Activated naive CD8-positive, alpha-beta T cell treated with anti-CD3 and anti-CD28 coated beads, Interleukin-2, amount 10 ng/mL, durations not matched to agents 7 days and 5 days (primary cell): ENCODE measurements around the gene BCAR1. TPM values are rescaled to one million over a fixed set of nuclear protein-coding genes. Genes with fewer than 3 reads are reported as not detected.

Source experiments
- ATAC-seq: fragments of 150-1000 bp; cut with Tn5 transposase; one replicate; pipeline ENCODE4 v1.10.0; 2021; ENCODE audit warnings: low read depth, moderate library complexity
- POLR2A ChIA-PET: fragments of 350-600 bp; sonication (Branson Sonifier 250); formaldehyde crosslinking; loops from one replicate; lab custom pipeline; 2021; ENCODE audit warnings: antibody characterized with exemption; lab: Charles Lee
- DNase-seq: peaks from one replicate; pipeline ENCODE4 v3.0.0; 2021
- H3K27ac Mint-ChIP-seq: one replicate; pipeline ENCODE4 v1.8.0; 2022; ENCODE audit warnings: mild to moderate bottlenecking, mixed read lengths
- H3K27me3 Mint-ChIP-seq: one replicate; pipeline ENCODE4 v1.8.0; 2022; ENCODE audit warnings: mild to moderate bottlenecking, moderate library complexity, mixed read lengths
- H3K36me3 Mint-ChIP-seq: one replicate; pipeline ENCODE4 v1.8.0; 2021; ENCODE audit warnings: mild to moderate bottlenecking, mixed read lengths
- H3K4me1 Mint-ChIP-seq: one replicate; pipeline ENCODE4 v1.8.0; 2021; ENCODE audit warnings: mixed read lengths
- H3K4me3 Mint-ChIP-seq: one replicate; pipeline ENCODE4 v1.8.0; 2022; ENCODE audit warnings: mild to moderate bottlenecking, moderate library complexity, mixed read lengths
- H3K9me3 Mint-ChIP-seq: one replicate; pipeline ENCODE4 v1.8.0; 2021; ENCODE audit warnings: mixed read lengths
- total RNA-seq, 2 experiments: library from RNA; stranded (reverse); gene quantifications; one replicate each; pipeline ENCODE4 v1.2.3, GENCODE V29; 2021

Gene BCAR1
- total RNA-seq, 2 experiments from 2014 or later: not detected

DNA sequence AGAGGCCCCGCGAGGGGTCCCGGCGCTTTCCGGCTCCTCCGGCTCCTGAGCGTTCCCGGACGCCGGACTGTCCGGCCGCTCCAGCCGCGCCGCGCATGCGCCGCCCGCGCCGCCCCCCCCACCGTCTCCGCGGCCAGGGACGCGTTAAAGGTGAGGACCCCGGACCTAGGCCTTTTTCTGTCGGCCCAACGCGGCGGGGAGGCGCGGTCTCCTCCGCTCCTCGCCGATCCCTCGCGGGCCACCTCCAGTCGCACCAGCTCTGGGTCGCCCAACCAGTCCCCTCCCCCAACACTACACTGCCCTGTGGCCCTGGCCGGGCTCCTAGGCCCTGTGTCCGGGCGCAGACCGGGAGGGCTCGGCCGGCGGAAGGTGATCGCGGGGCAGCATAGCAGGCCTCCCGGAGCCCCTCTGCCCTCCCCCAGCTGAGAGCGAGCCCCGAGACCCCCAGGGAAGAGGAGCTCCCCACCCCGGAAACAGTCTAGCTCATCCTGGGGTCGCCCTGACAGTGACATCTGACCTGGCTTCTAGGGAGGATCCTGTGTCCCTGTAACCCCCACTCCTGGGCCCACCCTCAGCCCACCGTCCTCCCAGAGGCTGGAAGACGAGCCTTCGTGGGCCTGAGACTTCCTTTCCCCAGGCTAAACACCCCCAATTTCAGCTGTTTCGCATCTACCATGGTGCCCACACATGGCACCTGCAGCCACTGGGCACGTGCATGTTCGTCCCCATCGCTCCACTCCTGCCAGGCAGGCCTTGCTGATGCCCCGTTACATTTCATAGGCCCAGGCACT lies 14.7 kb upstream of the BCAR1 start:
- Mint-ChIP-seq H3K27ac (no peak overlapping the region), H3K4me1 (no peaks in the 10 kb centered on the region), H3K4me3 (peak overlapping the region; percentile 50), H3K27me3 (peaks cover 49% of the 10 kb centered on the region), H3K9me3 (no peaks in the 10 kb centered on the region), H3K36me3 (no peaks in the 10 kb centered on the region)
- no peak for ATAC-seq
- no peak for DNase-seq
- POLR2A ChIA-PET: no interaction called here

- Mint-ChIP-seq H3K36me3 (no peaks in the 10 kb centered on the region), H3K9me3 (no peaks in the 10 kb centered on the region), H3K4me1 (no peaks in the 10 kb centered on the region), H3K4me3 (no peak overlapping the region), H3K27me3 (peaks cover 55% of the 10 kb centered on the region), H3K27ac (no peak overlapping the region)
- no peak for DNase-seq
- POLR2A ChIA-PET: no interaction called here
- ATAC-seq: no peak
Measured at GRCh38 chr16:75264999-75265910, 13.8 kb upstream of the BCAR1 start.

DNA sequence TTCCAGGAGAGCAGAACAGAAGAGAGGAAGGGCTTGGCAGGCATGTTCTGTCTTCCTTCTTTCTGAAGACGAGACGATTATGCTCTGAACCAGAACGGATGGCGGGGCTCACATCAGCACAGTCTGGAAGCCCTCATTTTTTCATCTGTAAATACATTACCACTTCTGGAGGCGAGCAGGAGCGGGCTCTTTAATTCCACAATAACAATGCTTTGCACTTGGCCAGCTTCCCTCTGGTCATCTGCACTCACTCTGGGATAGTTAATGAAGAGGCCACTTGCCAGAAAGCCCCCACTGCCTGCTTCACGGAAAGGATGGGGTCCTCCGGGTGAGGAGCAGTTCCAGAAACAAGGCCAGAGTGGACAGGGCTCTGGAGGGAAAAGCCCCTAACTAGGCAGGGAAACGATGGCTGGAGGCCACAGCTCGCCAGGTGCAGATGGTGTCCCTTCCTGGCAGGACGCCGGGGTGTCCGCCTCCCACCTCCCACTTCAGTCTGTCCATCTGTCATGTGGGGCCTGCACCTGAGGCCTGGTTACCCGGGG lies 13.1 kb upstream of the BCAR1 start:
- POLR2A ChIA-PET: no interaction called here
- peaks cover 55% of the 10 kb centered on the region for H3K27me3 Mint-ChIP-seq
- no peak for DNase-seq
- H3K36me3 Mint-ChIP-seq: no peaks in the 10 kb centered on the region
- no peaks in the 10 kb centered on the region for H3K4me1 Mint-ChIP-seq
- H3K27ac Mint-ChIP-seq: no peak overlapping the region
- no peak for ATAC-seq
- H3K9me3 Mint-ChIP-seq: no peaks in the 10 kb centered on the region
- no peak overlapping the region for H3K4me3 Mint-ChIP-seq

DNA sequence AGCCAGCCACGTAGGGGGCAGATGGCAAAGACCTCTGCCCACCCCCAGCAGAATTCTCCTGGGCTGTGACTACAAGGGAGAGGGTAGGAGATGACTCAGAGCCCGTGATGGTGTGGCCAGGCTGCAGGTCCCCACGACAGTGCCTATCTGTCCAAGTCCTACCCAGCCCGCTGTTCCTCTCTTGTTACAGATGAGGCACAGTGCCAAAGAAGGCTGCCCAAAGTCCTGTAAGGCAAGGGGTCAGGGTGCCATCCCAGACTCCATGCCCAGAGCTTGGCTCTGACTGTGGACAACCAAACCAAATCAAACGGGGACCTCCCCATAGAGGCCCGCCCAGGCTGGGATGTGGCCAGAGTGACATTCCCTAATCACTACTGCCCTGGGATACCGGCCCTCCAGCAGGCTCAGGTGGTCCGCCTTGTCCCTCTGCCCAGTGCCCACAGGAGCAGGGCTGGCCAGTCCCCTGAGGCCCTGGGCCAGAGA lies 12.6 kb upstream of the BCAR1 start:
- Mint-ChIP-seq H3K27me3 (peaks cover 57% of the 10 kb centered on the region), H3K9me3 (no peaks in the 10 kb centered on the region), H3K4me3 (no peak overlapping the region), H3K36me3 (no peaks in the 10 kb centered on the region), H3K4me1 (no peaks in the 10 kb centered on the region), H3K27ac (no peak overlapping the region)
- POLR2A ChIA-PET: no interaction called here
- DNase-seq: no peak
- ATAC-seq: no peak

DNA sequence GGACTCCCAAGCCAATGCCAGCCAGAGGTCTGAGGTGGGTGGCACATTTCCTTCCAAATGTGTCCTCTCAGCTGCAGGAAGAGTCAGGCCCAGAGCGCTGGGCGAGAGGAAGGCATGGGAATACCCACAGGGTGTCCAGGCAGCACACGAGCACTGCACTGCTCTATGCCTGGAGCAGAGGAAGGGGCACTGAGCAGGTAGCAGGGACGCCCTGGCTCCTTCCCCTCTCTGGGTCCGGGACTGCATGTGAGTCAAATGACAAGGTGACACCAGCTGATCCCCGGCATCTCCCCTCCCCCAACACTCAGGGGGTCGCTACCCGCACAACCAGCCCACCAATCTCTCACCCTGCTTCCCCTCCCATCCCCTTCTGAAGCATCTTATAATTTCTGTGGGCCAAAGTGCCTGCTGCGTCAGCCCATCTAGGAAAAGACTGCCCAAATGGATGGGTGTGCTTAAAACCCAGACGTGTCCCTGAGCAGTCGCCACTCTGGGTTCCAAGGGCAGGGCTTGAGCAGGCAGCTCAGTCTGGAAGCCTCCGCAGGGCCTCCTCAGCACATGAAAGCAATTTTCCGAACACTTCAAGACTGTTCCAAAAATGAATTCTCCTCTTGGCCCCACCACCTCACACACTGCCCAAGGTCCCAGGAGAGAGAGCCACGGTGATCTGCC lies 12.0 kb upstream of the BCAR1 start:
- Mint-ChIP-seq H3K36me3 (no peaks in the 10 kb centered on the region), H3K9me3 (no peaks in the 10 kb centered on the region), H3K4me3 (no peak overlapping the region), H3K27ac (no peak overlapping the region), H3K4me1 (no peaks in the 10 kb centered on the region), H3K27me3 (peaks cover 60% of the 10 kb centered on the region)
- no peak for ATAC-seq
- DNase-seq: no peak
- POLR2A ChIA-PET: no interaction called here

DNA sequence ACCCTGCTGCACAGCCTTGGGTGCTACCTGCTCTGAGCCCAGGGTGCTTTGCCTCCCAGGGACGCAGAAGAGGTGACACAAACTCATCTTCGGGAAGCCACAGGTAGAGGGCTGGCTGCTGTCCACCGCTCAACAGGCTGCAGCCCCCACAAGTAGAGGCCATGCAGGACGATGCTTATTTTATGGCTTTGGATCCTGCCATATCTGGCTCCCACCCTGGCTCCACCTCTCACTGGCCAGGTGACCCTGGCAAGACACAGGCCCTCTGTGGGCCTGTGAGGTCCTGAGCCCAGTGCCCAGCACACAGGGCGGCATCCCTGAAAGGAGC lies 11.3 kb upstream of the BCAR1 start:
- Mint-ChIP-seq H3K9me3 (no peaks in the 10 kb centered on the region), H3K4me1 (no peaks in the 10 kb centered on the region), H3K27me3 (peaks cover 66% of the 10 kb centered on the region), H3K4me3 (no peak overlapping the region), H3K27ac (no peak overlapping the region), H3K36me3 (no peaks in the 10 kb centered on the region)
- DNase-seq: no peak
- POLR2A ChIA-PET: no interaction called here
- no peak for ATAC-seq

DNA sequence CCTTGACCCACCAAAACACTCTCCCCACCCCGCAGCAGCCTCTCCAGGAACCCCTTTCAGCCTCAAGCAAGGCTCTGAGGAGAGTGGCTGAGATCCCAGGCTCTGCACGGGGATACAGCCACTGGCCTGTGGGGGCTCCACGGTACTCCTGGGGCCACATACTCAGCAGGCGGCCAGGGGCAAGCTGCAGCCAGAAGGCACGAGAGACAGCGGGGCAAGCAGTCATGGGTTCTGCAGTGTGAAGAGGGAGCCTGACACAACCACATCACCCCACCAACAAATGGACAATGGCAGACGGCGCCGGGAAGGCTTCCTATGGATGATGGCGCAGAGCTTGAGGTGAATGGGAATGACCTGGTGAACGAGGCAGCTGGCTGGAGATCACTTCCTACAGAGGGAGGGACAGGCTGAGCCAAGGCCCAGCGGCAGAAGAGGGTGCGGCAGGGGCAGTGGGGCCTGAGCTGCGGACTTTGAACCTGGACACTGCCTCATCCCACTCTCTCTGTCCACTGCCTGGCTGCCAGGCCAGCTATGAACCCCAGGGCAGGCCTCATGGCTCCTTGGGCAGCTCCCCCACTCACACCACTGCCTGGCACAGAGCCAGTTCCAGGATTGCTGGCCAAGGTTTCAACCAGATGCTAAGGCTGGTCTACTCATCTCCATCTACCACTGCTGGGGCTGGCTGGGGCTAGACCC lies 10.8 kb upstream of the BCAR1 start:
- Mint-ChIP-seq H3K4me3 (no peak overlapping the region), H3K9me3 (no peaks in the 10 kb centered on the region), H3K27ac (no peak overlapping the region), H3K36me3 (no peaks in the 10 kb centered on the region), H3K4me1 (no peaks in the 10 kb centered on the region), H3K27me3 (peaks cover 65% of the 10 kb centered on the region)
- no peak for ATAC-seq
- POLR2A ChIA-PET: no interaction called here
- DNase-seq: no peak

GRCh38 chr16:75261590-75262078 lies 10.2 kb upstream of the BCAR1 start:
- H3K4me3 Mint-ChIP-seq: no peak overlapping the region
- POLR2A ChIA-PET: no interaction called here
- H3K27me3 Mint-ChIP-seq: peaks cover 60% of the 10 kb centered on the region
- ATAC-seq: no peak
- no peak for DNase-seq
- no peaks in the 10 kb centered on the region for H3K9me3 Mint-ChIP-seq
- H3K27ac Mint-ChIP-seq: no peak overlapping the region
- H3K4me1 Mint-ChIP-seq: no peaks in the 10 kb centered on the region
- H3K36me3 Mint-ChIP-seq: no peaks in the 10 kb centered on the region

DNA sequence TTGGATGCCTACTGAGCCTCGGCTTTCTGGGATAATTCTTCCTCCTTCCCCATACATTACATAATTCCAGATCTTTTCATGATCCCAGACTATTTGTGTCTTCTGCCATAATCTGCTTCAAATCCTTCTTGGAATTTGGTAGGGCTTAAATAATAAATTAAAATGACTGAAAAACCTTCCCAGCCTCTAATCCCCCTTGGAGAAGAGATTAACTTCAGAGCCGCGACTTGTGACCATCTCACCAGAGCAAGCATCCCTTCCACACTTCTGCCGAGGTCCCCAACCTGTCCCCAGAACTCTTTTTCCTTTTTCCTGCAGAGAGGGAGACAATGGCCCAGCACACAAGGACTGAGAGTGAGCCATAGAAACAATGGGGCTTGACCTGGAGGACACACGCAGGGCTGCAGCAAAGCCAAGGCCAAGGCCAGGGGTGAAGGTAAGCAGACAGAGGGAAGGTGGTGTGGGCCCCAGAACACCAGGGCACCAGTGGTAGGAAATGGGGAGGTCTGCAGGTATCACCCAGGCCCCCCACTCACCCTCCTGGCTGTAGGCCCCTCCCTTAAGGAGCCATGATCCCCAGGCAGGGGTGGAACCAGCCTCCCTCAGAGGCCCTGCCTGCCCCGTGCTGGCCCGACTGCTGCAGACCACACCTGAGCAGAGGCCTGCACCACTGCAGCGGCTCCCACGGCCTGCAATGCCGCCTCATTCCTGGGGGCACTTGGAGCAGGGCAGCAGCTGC lies 9.6 kb upstream of the BCAR1 start:
- Mint-ChIP-seq H3K27ac (no peak overlapping the region), H3K27me3 (peaks cover 54% of the 10 kb centered on the region), H3K36me3 (no peaks in the 10 kb centered on the region), H3K4me1 (no peaks in the 10 kb centered on the region), H3K9me3 (no peaks in the 10 kb centered on the region), H3K4me3 (no peak overlapping the region)
- DNase-seq: no peak
- no peak for ATAC-seq
- POLR2A ChIA-PET: no interaction called here

- POLR2A ChIA-PET: no interaction called here
- Mint-ChIP-seq H3K4me3 (no peak overlapping the region), H3K9me3 (no peaks in the 10 kb centered on the region), H3K36me3 (no peaks in the 10 kb centered on the region), H3K27ac (no peak overlapping the region), H3K4me1 (no peaks in the 10 kb centered on the region), H3K27me3 (peaks cover 57% of the 10 kb centered on the region)
- ATAC-seq (no peak), DNase-seq (no peak)
Measured at GRCh38 chr16:75258807-75259141, 7.3 kb upstream of the BCAR1 start.

GRCh38 chr16:75257886-75258806 lies 6.7 kb upstream of the BCAR1 start:
- no peaks in the 10 kb centered on the region for H3K4me1 Mint-ChIP-seq
- H3K9me3 Mint-ChIP-seq: no peaks in the 10 kb centered on the region
- H3K4me3 Mint-ChIP-seq: no peak overlapping the region
- H3K27ac Mint-ChIP-seq: no peak overlapping the region
- POLR2A ChIA-PET: no interaction called here
- ATAC-seq (no peak), DNase-seq (no peak)
- H3K36me3 Mint-ChIP-seq: no peaks in the 10 kb centered on the region
- peaks cover 54% of the 10 kb centered on the region for H3K27me3 Mint-ChIP-seq
